IMR-90 (cell line): ENCODE results near the gene U2SURP. TPM values are rescaled to one million over a fixed set of nuclear protein-coding genes. Genes with fewer than 3 reads are reported as not detected.

Experiments used
- ATAC-seq: fragments of 200-7000 bp; cut with Tn5 transposase; 2 replicates; pipeline ENCODE4 v1.9.1; 2020; ENCODE audit warnings: low read depth, mild to moderate bottlenecking, moderate library complexity
- BruUV-seq: library from RNA; stranded (reverse); fragments of 400-500 nt; replicated peaks from 2 replicates; lab custom pipeline; 2021; lab: Mats Ljungman, UMichigan
- CTCF ChIA-PET: fragments of 300-600 bp; formaldehyde crosslinking; extraction: SDS; loops from one replicate; lab custom pipeline; 2021; ENCODE audit warnings: antibody characterized with exemption; lab: Yijun Ruan, JAX
- POLR2A ChIA-PET: fragments of 300-600 bp; sonication (Branson Sonifier 250); formaldehyde crosslinking; loops from one replicate; lab custom pipeline; 2022; ENCODE audit warnings: antibody characterized with exemption; ENCODE audit not compliant: unreplicated experiment; lab: Charles Lee
- DNase-seq: peaks from one replicate; pipeline ENCODE4 v3.0.0; 2013
- H2AFZ ChIP-seq: replicated peaks from 2 replicates; pipeline ENCODE3; 2013; ENCODE audit warnings: low read length, mild to moderate bottlenecking; ENCODE audit not compliant: poor library complexity
- H2AK5ac ChIP-seq: 2 replicates; pipeline ENCODE4 v1.6.1; 2013; ENCODE audit warnings: low read depth, low read length, inconsistent platforms
- H2AK9ac ChIP-seq: replicated peaks from 2 replicates; pipeline ENCODE3; 2013; ENCODE audit warnings: mild to moderate bottlenecking, low read depth, low read length, moderate library complexity; ENCODE audit not compliant: poor library complexity
- H2BK120ac ChIP-seq: 2 replicates; pipeline ENCODE4 v1.6.1; 2013; ENCODE audit warnings: low read depth, low read length, inconsistent platforms
- H2BK15ac ChIP-seq: 3 replicates; pipeline ENCODE4 v1.6.1; 2013; ENCODE audit warnings: low read depth, low read length, inconsistent platforms
- H2BK20ac ChIP-seq: 2 replicates; pipeline ENCODE4 v1.6.1; 2013; ENCODE audit warnings: low read depth, mild to moderate bottlenecking, inconsistent platforms, low read length, moderate library complexity
- H2BK5ac ChIP-seq: 2 replicates; pipeline ENCODE4 v1.6.1; 2013; ENCODE audit warnings: mild to moderate bottlenecking, low read depth, low read length, inconsistent platforms; ENCODE audit not compliant: poor library complexity, severe bottlenecking
- H3K14ac ChIP-seq: replicated peaks from 2 replicates; pipeline ENCODE4 v1.6.1; 2013; ENCODE audit warnings: low read depth, low read length, inconsistent platforms
- H3K18ac ChIP-seq: 2 replicates; pipeline ENCODE4 v1.6.1; 2013; ENCODE audit warnings: low read depth, low read length, control low read depth
- H3K23ac ChIP-seq: 2 replicates; pipeline ENCODE4 v1.6.1; 2013; ENCODE audit warnings: low read depth, low read length, inconsistent platforms
- H3K27ac ChIP-seq: 2 replicates; pipeline ENCODE4 v1.5.1; 2013; ENCODE audit warnings: mild to moderate bottlenecking, control low read depth, low read length; ENCODE audit not compliant: insufficient read depth
- H3K27me3 ChIP-seq: 2 replicates; pipeline ENCODE4 v1.6.1; 2013; ENCODE audit warnings: low read length; ENCODE audit not compliant: control insufficient read depth, insufficient read depth
- H3K36me3 ChIP-seq: 2 replicates; pipeline ENCODE4 v1.6.1; 2013; ENCODE audit warnings: low read length, mixed read lengths; ENCODE audit not compliant: control insufficient read depth, insufficient read depth
- H3K4ac ChIP-seq: 2 replicates; pipeline ENCODE4 v1.6.1; 2013; ENCODE audit warnings: low read depth, low read length, inconsistent platforms
- H3K4me1 ChIP-seq: 2 replicates; pipeline ENCODE4 v1.6.1; 2013; ENCODE audit warnings: low read length, mixed read lengths; ENCODE audit not compliant: control insufficient read depth, insufficient read depth
- H3K4me2 ChIP-seq: 2 replicates; pipeline ENCODE4 v1.6.1; 2013; ENCODE audit warnings: low read depth, mild to moderate bottlenecking, control low read depth, low read length, moderate library complexity
- H3K4me3 ChIP-seq: 2 replicates; pipeline ENCODE4 v1.5.1; 2013; ENCODE audit warnings: low read depth, mild to moderate bottlenecking, control low read depth, low read length, moderate library complexity; ENCODE audit not compliant: insufficient read depth
- H3K56ac ChIP-seq: 2 replicates; pipeline ENCODE4 v1.6.1; 2013; ENCODE audit warnings: low read length, inconsistent platforms; ENCODE audit not compliant: insufficient read depth; ENCODE audit errors: extremely low read depth
- H3K79me1 ChIP-seq, 2 experiments: 2 replicates each; pipeline ENCODE4 v1.6.1; 2013; ENCODE audit warnings: low read length in 2 of 2, inconsistent platforms in 1 of 2, low read depth in 1 of 2
- H3K9ac ChIP-seq: 2 replicates; pipeline ENCODE4 v1.6.1; 2013; ENCODE audit warnings: low read depth, low read length, control low read depth
- H3K9me1 ChIP-seq: 2 replicates; pipeline ENCODE4 v1.6.1; 2013; ENCODE audit warnings: low read length, inconsistent platforms; ENCODE audit not compliant: insufficient read depth
- H3K9me3 ChIP-seq: 2 replicates; pipeline ENCODE4 v1.6.1; 2013; ENCODE audit warnings: low read length; ENCODE audit not compliant: control insufficient read depth, insufficient read depth
- H4K20me1 ChIP-seq: 2 replicates; pipeline ENCODE4 v1.6.1; 2013; ENCODE audit warnings: low read length, inconsistent platforms; ENCODE audit not compliant: insufficient read depth
- H4K5ac ChIP-seq: 2 replicates; pipeline ENCODE4 v1.6.1; 2013; ENCODE audit warnings: mild to moderate bottlenecking, low read depth, low read length, control low read depth
- H4K8ac ChIP-seq, 2 experiments: 2 replicates each; pipeline ENCODE4 v1.6.1; 2013; ENCODE audit warnings: low read depth in 2 of 2, low read length in 2 of 2, control low read depth in 1 of 2, inconsistent platforms in 1 of 2
- H4K91ac ChIP-seq: 2 replicates; pipeline ENCODE4 v1.6.1; 2013; ENCODE audit warnings: low read depth, low read length, inconsistent platforms; ENCODE audit not compliant: insufficient read depth
- BHLHE40 ChIP-seq: fragments of 150-350 bp; IDR thresholded peaks from 2 replicates; pipeline ENCODE4 v1.6.1; 2016; ENCODE audit warnings: mild to moderate bottlenecking, low read depth, low read length
- CEBPB ChIP-seq: IDR thresholded peaks from 2 replicates; pipeline ENCODE4 v1.6.1; 2012; ENCODE audit warnings: low read depth, low read length, improper control_type of control experiment
- CHD1 ChIP-seq: IDR thresholded peaks from 2 replicates; pipeline ENCODE4 v1.6.1; 2012; ENCODE audit warnings: low read depth, low read length, improper control_type of control experiment
- FOS ChIP-seq: fragments of 150-350 bp; IDR thresholded peaks from 2 replicates; pipeline ENCODE4 v1.6.1; 2016; ENCODE audit warnings: low read depth, low read length
- MAFK ChIP-seq: IDR thresholded peaks from 2 replicates; pipeline ENCODE4 v1.6.1; 2012; ENCODE audit warnings: low read depth, low read length, improper control_type of control experiment
- MAZ ChIP-seq: IDR thresholded peaks from 2 replicates; pipeline ENCODE4 v1.6.1; 2012; ENCODE audit warnings: low read depth, mild to moderate bottlenecking, low read length, improper control_type of control experiment, moderate library complexity, borderline replicate concordance
- MXI1 ChIP-seq: IDR thresholded peaks from 2 replicates; pipeline ENCODE4 v1.6.1; 2012; ENCODE audit warnings: low read depth, mild to moderate bottlenecking, low read length, moderate library complexity, borderline replicate concordance
- NFE2L2 ChIP-seq: fragments of 150-350 bp; IDR thresholded peaks from 2 replicates; pipeline ENCODE4 v1.6.1; 2016; ENCODE audit warnings: low read depth, mild to moderate bottlenecking, low read length
- POLR2A ChIP-seq: IDR thresholded peaks from 2 replicates; pipeline ENCODE4 v1.6.1; 2012; ENCODE audit warnings: mild to moderate bottlenecking, low read depth, low read length
- RAD21 ChIP-seq: IDR thresholded peaks from 2 replicates; pipeline ENCODE4 v1.6.1; 2012; ENCODE audit warnings: low read length, improper control_type of control experiment
- RCOR1 ChIP-seq: IDR thresholded peaks from 2 replicates; pipeline ENCODE4 v1.6.1; 2012; ENCODE audit warnings: mild to moderate bottlenecking, low read length, improper control_type of control experiment; ENCODE audit not compliant: insufficient replicate concordance
- RFX5 ChIP-seq: IDR thresholded peaks from 2 replicates; pipeline ENCODE4 v1.8.0; 2012; ENCODE audit warnings: low read depth, mild to moderate bottlenecking, low read length, moderate library complexity
- SMC3 ChIP-seq: fragments of 150-350 bp; IDR thresholded peaks from 2 replicates; pipeline ENCODE4 v1.6.1; 2016; ENCODE audit warnings: low read depth, mild to moderate bottlenecking, antibody characterized with exemption, low read length, moderate library complexity
- WGBS, 2 experiments: methylation state at CpG; one replicate each; pipeline versions ENCODE4 v1.1.5 to v1.1.7; 2013; ENCODE audit warnings: missing lambda C conversion rate in 2 of 2; ENCODE audit not compliant: insufficient read length in 1 of 2; ENCODE audit errors: extremely low coverage in 2 of 2; 5-methylcytosine and 5-hydroxymethylcytosine counted together
- dilution Hi-C: fragments of 300-500 bp; cut with HindIII; formaldehyde crosslinking; loops from one replicate; pipeline ENCODE4 v1.14.3; 2018; ENCODE audit warnings: low sequenced_read_pairs; ENCODE audit not compliant: unreplicated experiment
- in situ Hi-C: fragments of 300-500 bp; cut with MboI; formaldehyde crosslinking; loops from 3 replicates; pipeline ENCODE4 v1.14.3; 2019; ENCODE audit warnings: low sequenced_read_pairs, inconsistent platforms, mixed read lengths
- intact Hi-C: fragments of 100-400 bp; cut with micrococcal nuclease; formaldehyde crosslinking; loops from 2 replicates; pipeline ENCODE4 v1.10.0; 2022
- polyA plus RNA-seq, 3 experiments: library from polyadenylated mRNA; depleted of rRNA; stranded (reverse); fragments of >200 nt; gene quantifications; 2 replicates each; pipeline ENCODE4 v1.2.3, GENCODE V29; 2012; ENCODE audit warnings: low replicate concordance in 1 of 3
- total RNA-seq: library from RNA; depleted of rRNA; stranded (reverse); fragments of >200 nt; gene quantifications from 2 replicates; pipeline ENCODE4 v1.2.3, GENCODE V29; 2012
- TF ChIP-seq, protein P1 (sequence below): fragments of 150-350 bp; IDR thresholded peaks from 2 replicates; pipeline ENCODE4 v1.6.1; 2017; ENCODE audit warnings: mild to moderate bottlenecking, antibody characterized with exemption, low read length, low read depth
- TF ChIP-seq, protein P2 (sequence below): conservative IDR thresholded peaks from 2 replicates; pipeline ENCODE4 v1.5.1; 2012; ENCODE audit warnings: mild to moderate bottlenecking, low read depth, low read length, improper control_type of control experiment
- TF ChIP-seq, protein P3 (sequence below): fragments of 150-350 bp; IDR thresholded peaks from 2 replicates; pipeline ENCODE4 v1.6.1; 2016; ENCODE audit warnings: low read depth, mild to moderate bottlenecking, low read length, moderate library complexity, borderline replicate concordance

U2SURP gene
- total and polyA plus RNA-seq, 2 of the 4 experiments (the other 2 are of a cell fraction), result 24.8 to 29.4 TPM

GRCh38 chr3:143067201-143067600 lies 65.8 kb downstream of the U2SURP start:
- peak; percentile 36 for DNase-seq
- H2AK5ac ChIP-seq, result no peak overlapping the region
- no TSS peak for BruUV-seq
- 57% methylated on average over 1 of the region's 3 CpGs; no CpG with 5 or more reads in 1 of the 2 experiments for WGBS, 2 experiments
- H2AFZ ChIP-seq, result no peak overlapping the region
- H3K79me1 ChIP-seq, result no peaks in the 10 kb centered on the region
- no peak overlapping the region for H3K18ac ChIP-seq
- no peaks in the 10 kb centered on the region for H3K9me3 ChIP-seq
- H3K9me1 ChIP-seq, result no peaks in the 10 kb centered on the region
- H2BK15ac ChIP-seq, result no peak overlapping the region
- H4K5ac ChIP-seq, result no peak overlapping the region
- ChIA-PET CTCF (no interaction called here), POLR2A (no interaction called here)
- no peak overlapping the region for H3K4ac ChIP-seq
- no peaks in the 10 kb centered on the region for H3K36me3 ChIP-seq
- H4K20me1 ChIP-seq, result no peaks in the 10 kb centered on the region
- ATAC-seq, result no peak
- peaks cover 5% of the 10 kb centered on the region for H3K4me1 ChIP-seq
- H4K8ac ChIP-seq, result no peak overlapping the region
- H3K14ac ChIP-seq, result no peak overlapping the region
- TF ChIP-seq NFE2L2 (no peak), MAZ (no peak), CEBPB (no peak), SMC3 (no peak), POLR2A (no peak), RFX5 (no peak), FOS (no peak), RAD21 (no peak), MXI1 (no peak), RCOR1 (no peak), CHD1 (no peak), MAFK (no peak), BHLHE40 (no peak)
- TF ChIP-seq, protein P1, sequence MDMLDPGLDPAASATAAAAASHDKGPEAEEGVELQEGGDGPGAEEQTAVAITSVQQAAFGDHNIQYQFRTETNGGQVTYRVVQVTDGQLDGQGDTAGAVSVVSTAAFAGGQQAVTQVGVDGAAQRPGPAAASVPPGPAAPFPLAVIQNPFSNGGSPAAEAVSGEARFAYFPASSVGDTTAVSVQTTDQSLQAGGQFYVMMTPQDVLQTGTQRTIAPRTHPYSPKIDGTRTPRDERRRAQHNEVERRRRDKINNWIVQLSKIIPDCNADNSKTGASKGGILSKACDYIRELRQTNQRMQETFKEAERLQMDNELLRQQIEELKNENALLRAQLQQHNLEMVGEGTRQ, result no peak
- TF ChIP-seq, protein P2, sequence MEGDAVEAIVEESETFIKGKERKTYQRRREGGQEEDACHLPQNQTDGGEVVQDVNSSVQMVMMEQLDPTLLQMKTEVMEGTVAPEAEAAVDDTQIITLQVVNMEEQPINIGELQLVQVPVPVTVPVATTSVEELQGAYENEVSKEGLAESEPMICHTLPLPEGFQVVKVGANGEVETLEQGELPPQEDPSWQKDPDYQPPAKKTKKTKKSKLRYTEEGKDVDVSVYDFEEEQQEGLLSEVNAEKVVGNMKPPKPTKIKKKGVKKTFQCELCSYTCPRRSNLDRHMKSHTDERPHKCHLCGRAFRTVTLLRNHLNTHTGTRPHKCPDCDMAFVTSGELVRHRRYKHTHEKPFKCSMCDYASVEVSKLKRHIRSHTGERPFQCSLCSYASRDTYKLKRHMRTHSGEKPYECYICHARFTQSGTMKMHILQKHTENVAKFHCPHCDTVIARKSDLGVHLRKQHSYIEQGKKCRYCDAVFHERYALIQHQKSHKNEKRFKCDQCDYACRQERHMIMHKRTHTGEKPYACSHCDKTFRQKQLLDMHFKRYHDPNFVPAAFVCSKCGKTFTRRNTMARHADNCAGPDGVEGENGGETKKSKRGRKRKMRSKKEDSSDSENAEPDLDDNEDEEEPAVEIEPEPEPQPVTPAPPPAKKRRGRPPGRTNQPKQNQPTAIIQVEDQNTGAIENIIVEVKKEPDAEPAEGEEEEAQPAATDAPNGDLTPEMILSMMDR, result no peak
- TF ChIP-seq, protein P3, sequence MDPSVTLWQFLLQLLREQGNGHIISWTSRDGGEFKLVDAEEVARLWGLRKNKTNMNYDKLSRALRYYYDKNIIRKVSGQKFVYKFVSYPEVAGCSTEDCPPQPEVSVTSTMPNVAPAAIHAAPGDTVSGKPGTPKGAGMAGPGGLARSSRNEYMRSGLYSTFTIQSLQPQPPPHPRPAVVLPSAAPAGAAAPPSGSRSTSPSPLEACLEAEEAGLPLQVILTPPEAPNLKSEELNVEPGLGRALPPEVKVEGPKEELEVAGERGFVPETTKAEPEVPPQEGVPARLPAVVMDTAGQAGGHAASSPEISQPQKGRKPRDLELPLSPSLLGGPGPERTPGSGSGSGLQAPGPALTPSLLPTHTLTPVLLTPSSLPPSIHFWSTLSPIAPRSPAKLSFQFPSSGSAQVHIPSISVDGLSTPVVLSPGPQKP, result no peak
- H3K56ac ChIP-seq, result no peak overlapping the region
- no peak overlapping the region for H3K23ac ChIP-seq
- H2BK20ac ChIP-seq, result no peak overlapping the region
- H2BK5ac ChIP-seq, result no peak overlapping the region
- H3K4me2 ChIP-seq, result no peak overlapping the region
- H3K27ac ChIP-seq, result no peak overlapping the region
- H4K91ac ChIP-seq, result no peak overlapping the region
- in situ Hi-C loops (no loop called here), intact Hi-C loops (no loop called here), dilution Hi-C loops (no loop called here)
- H3K27me3 ChIP-seq, result no peaks in the 10 kb centered on the region
- no peak overlapping the region for H3K4me3 ChIP-seq
- H3K9ac ChIP-seq, result no peak overlapping the region
- no peak overlapping the region for H2BK120ac ChIP-seq
- no peak overlapping the region for H2AK9ac ChIP-seq
